Stimulated activated CD4-positive, alpha-beta T cell treated with anti-CD3 and anti-CD28 coated beads, Interleukin-15, amount 100 ng/mL, for 24 hours (primary cell): ENCODE results near the gene GJA5.

Experiments used
- DNase-seq: peaks from one replicate; pipeline ENCODE4 v3.0.0-alpha.2; 2020

The GJA5 gene

GRCh38 chr1:147723691-147724323 is 36.6 kb downstream of the GJA5 start:
- DNase-seq: peak; percentile 24

GRCh38 chr1:147722124-147722523 is 38.3 kb downstream of the GJA5 start:
- no peak for DNase-seq

GRCh38 chr1:147721716-147722115 is 38.7 kb downstream of the GJA5 start:
- no peak for DNase-seq

- DNase-seq: no peak
Observed at GRCh38 chr1:147720557-147720956, 39.8 kb downstream of the GJA5 start.

- DNase-seq: no peak
Observed at GRCh38 chr1:147719711-147720225, 40.6 kb downstream of the GJA5 start.

- no peak for DNase-seq
Observed at GRCh38 chr1:147719029-147719698, 41.2 kb downstream of the GJA5 start.

GRCh38 chr1:147717706-147718097 is 42.7 kb downstream of the GJA5 start:
- no peak for DNase-seq

GRCh38 chr1:147717051-147717705 is 43.2 kb downstream of the GJA5 start:
- DNase-seq: no peak

GRCh38 chr1:147712605-147713004 is 47.8 kb downstream of the GJA5 start:
- DNase-seq: no peak
